ENCODE results near the gene RREB1.

DNA sequence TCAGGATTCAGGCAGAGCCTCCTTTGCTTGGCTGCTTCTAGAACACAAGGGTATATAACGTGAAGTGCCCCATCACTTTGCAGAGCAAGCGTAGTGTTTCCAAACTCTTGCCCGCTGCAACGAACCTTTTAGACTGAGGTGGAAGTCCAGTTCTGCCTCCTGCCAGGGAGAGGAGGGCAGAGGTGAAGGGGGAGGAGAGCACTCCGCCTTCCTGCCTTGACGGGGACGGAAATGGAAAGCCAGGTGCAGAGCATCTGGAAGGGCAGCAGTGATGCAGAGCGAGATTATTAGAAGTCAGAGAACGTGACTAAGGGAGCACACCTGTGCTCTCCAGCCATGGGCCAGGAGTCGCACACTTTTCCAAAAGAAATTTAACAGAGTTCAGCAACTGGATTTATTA, 63.4 kb downstream of the RREB1 start:
- TF ChIP-seq, protein P1, sequence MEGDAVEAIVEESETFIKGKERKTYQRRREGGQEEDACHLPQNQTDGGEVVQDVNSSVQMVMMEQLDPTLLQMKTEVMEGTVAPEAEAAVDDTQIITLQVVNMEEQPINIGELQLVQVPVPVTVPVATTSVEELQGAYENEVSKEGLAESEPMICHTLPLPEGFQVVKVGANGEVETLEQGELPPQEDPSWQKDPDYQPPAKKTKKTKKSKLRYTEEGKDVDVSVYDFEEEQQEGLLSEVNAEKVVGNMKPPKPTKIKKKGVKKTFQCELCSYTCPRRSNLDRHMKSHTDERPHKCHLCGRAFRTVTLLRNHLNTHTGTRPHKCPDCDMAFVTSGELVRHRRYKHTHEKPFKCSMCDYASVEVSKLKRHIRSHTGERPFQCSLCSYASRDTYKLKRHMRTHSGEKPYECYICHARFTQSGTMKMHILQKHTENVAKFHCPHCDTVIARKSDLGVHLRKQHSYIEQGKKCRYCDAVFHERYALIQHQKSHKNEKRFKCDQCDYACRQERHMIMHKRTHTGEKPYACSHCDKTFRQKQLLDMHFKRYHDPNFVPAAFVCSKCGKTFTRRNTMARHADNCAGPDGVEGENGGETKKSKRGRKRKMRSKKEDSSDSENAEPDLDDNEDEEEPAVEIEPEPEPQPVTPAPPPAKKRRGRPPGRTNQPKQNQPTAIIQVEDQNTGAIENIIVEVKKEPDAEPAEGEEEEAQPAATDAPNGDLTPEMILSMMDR (optimal IDR thresholded peaks at IDR 0.05 in 1 of 3, IDR thresholded peaks at IDR 0.05 in 1 of 3, conservative IDR thresholded peaks at IDR 0.05 in 1 of 3; ENCODE audit: extremely low read depth in 1 of 3, insufficient read depth in 2 of 3, low read length in 3 of 3), result no peak
- TF ChIP-seq EZH2 (IDR thresholded peaks at IDR 0.05; ENCODE audit: low read length), result no peak

All from keratinocyte (primary cell).